GM21390 (cell line): Measurements from ENCODE around the gene HPS3.
"Not testable (repeated sequence)": the region's sequence is repeated elsewhere in the genome, so short reads cannot be mapped to it uniquely, and the experiment has no call there.

ENCODE experiments used
- ATAC-seq: cut with Tn5 transposase; IDR thresholded peaks from one replicate; pipeline ENCODE4 v1.9.1; 2021; ENCODE audit not compliant: unreplicated experiment

The HPS3 gene

GRCh38 chr3:149186219-149186618 lies 56.8 kb downstream of the HPS3 start:
- no peak for ATAC-seq

GRCh38 chr3:149186721-149187120 lies 57.3 kb downstream of the HPS3 start:
- ATAC-seq: no peak

GRCh38 chr3:149188494-149188893 lies 59.1 kb downstream of the HPS3 start:
- ATAC-seq: no peak

- ATAC-seq: no peak
Observed at GRCh38 chr3:149195221-149195620, 65.8 kb downstream of the HPS3 start.

- ATAC-seq: not testable (repeated sequence)
Observed at GRCh38 chr3:149196805-149197592, 67.6 kb downstream of the HPS3 start.

- ATAC-seq: no peak
Observed at GRCh38 chr3:149197669-149198068, 68.2 kb downstream of the HPS3 start.

GRCh38 chr3:149198611-149199010 lies 69.2 kb downstream of the HPS3 start:
- ATAC-seq: no peak

GRCh38 chr3:149199474-149199873 lies 70.0 kb downstream of the HPS3 start:
- no peak for ATAC-seq

- peak; percentile 99 for ATAC-seq
Observed at GRCh38 chr3:149203758-149204157, 74.3 kb downstream of the HPS3 start.

- ATAC-seq: no peak
Observed at GRCh38 chr3:149204390-149204991, 75.1 kb downstream of the HPS3 start.

GRCh38 chr3:149207475-149207874 lies 78.0 kb downstream of the HPS3 start:
- no peak for ATAC-seq

GRCh38 chr3:149209431-149209830 lies 80.0 kb downstream of the HPS3 start:
- ATAC-seq: no peak

GRCh38 chr3:149212386-149212785 lies 82.9 kb downstream of the HPS3 start:
- ATAC-seq: no peak

GRCh38 chr3:149214702-149215101 lies 85.3 kb downstream of the HPS3 start:
- ATAC-seq: no peak

GRCh38 chr3:149215515-149215914 lies 86.1 kb downstream of the HPS3 start:
- ATAC-seq: no peak

- no peak for ATAC-seq
Observed at GRCh38 chr3:149216193-149216869, 86.9 kb downstream of the HPS3 start.

GRCh38 chr3:149217347-149217746 lies 87.9 kb downstream of the HPS3 start:
- no peak for ATAC-seq

GRCh38 chr3:149219380-149220121 lies 90.1 kb downstream of the HPS3 start:
- not testable (repeated sequence) for ATAC-seq

GRCh38 chr3:149221783-149222517 lies 92.5 kb downstream of the HPS3 start, which contains the start of gene CP:
Gene CP (minus strand): TSS chr3:149221829. CDS start chr3:149221792, 37 bp downstream.
- ATAC-seq: no peak
